Neutrophil (primary cell): ENCODE measurements around the gene IPPK.
"Not testable (repeated sequence)": the region's sequence is repeated elsewhere in the genome, so short reads cannot be mapped to it uniquely, and the experiment has no call there.

Source experiments
- H3K27ac ChIP-seq: fragments of 200-600 bp; sonication (generic); 2 replicates; pipeline ENCODE4 v1.5.1; 2016; ENCODE audit warnings: mild to moderate bottlenecking, moderate library complexity
- H3K27me3 ChIP-seq: fragments of 200-600 bp; sonication (generic); 2 replicates; pipeline ENCODE4 v1.6.0; 2016; ENCODE audit warnings: mild to moderate bottlenecking
- H3K36me3 ChIP-seq: fragments of 200-600 bp; sonication (generic); 2 replicates; pipeline ENCODE4 v1.5.1; 2017
- H3K4me1 ChIP-seq, 2 experiments: fragments of 200-600 bp in 1 of 2; sonication (generic) in 1 of 2; 1 replicate in 1 of 2; 2 replicates in 1 of 2; pipeline versions ENCODE4 v1.5.1 to v1.6.1; 2013 to 2016; ENCODE audit warnings: low read depth in 1 of 2, low read length in 1 of 2, mild to moderate bottlenecking in 1 of 2, moderate library complexity in 1 of 2; ENCODE audit not compliant: control insufficient read depth in 1 of 2, insufficient read depth in 1 of 2
- H3K4me3 ChIP-seq, 2 experiments: fragments of 200-600 bp in 1 of 2; sonication (generic) in 1 of 2; 1 replicate in 1 of 2; 2 replicates in 1 of 2; pipeline ENCODE4 v1.5.1; 2013 to 2016; ENCODE audit warnings: low read depth in 1 of 2, low read length in 1 of 2, mild to moderate bottlenecking in 1 of 2, moderate library complexity in 1 of 2
- H3K9me3 ChIP-seq: fragments of 200-600 bp; sonication (generic); 2 replicates; pipeline ENCODE4 v1.5.1; 2016
- CTCF ChIP-seq: fragments of 200-600 bp; sonication (generic); IDR thresholded peaks from 2 replicates; pipeline ENCODE4 v1.5.1; 2016; ENCODE audit warnings: antibody characterized with exemption

Gene IPPK

DNA sequence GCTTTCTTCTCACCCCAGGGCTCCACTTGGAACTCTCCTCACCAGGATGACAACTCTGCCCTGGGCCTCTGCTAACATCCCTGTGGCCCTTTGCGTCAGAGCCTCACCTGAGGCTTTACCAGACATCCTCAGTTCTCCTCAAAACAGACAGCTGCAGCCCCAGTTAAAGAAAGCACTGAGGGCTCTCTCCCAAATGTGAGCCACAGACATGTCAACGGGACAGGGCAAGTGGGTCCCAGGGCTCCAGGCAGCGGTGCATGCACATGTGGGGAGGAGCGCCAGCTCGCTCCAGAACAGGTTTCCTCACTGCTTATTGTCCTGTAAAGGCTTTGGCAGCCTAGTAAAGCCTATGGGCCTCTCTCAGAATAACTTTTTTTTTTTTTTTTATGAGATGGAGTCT is 37.3 kb downstream of the IPPK start:
- peaks cover 65% of the 10 kb centered on the region for H3K36me3 ChIP-seq
- no peak overlapping the region for H3K27ac ChIP-seq
- H3K9me3 ChIP-seq, result no peaks in the 10 kb centered on the region
- no peak overlapping the region for H3K4me3 ChIP-seq
- no peaks in the 10 kb centered on the region for H3K27me3 ChIP-seq
- no peaks in the 10 kb centered on the region for H3K4me1 ChIP-seq
- no peak for TF ChIP-seq CTCF

DNA sequence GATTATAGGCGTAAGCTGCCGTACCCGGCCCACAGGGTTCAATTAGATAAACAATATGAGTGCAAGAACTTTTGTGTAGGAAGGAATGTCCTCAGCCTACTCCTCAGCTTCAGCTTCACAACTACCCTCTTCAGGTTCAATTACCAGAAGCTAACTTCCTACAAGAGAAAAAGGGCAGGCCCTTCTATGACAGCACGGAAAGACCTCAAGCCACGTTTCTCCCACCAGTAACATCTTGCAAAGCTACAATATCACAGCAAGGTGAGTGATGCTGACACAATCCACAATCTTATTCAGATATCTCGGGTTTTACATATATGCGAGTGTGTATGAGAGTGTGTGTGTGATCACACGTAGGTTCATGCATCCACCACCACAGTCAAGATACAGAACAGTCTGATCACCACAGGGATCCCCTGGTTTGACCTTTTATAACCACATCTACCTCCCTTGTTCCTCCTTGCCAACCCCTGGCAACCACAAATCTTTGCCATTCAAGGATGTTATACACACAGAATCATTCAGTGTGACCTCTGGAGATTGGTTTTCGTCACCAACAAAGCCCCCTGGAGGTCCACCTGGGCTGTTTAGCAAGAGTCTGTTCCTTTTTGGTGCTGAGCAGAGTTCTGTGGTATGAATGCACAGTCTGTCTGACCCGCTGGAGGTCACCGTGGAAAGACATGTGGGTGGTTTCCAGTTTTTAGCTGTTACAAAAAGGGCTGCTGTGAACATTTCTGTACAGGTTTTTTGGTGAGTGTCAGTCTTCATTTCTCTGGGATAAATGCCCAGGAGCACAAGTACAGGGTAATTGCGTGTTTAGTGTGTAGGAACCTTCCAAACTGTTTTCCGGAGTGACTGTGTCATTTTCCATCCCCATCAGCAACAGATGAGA is 38.2 kb downstream of the IPPK start:
- Histone ChIP-seq H3K27me3 (no peaks in the 10 kb centered on the region), H3K4me3 (no peak overlapping the region), H3K27ac (no peak overlapping the region), H3K4me1 (no peaks in the 10 kb centered on the region), H3K36me3 (peaks cover 56% of the 10 kb centered on the region), H3K9me3 (no peaks in the 10 kb centered on the region)
- no peak for TF ChIP-seq CTCF

DNA sequence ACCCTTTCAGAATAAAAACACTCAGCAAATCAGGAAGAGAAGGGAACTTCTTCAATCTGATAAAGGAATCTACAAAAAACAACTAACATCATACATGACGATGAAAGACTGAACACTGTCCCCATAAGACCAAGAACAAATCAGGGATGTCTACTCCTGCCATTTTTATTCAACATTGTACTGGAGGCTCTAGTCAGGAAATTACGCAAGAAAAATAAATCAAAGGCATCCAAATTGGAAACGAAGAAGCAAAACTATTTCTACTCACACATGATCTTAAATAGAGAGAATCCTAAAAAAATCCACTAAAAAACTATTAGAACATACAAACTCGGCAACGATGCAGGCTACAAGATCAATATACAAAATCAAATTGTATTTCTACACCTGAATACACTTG is 42.3 kb downstream of the IPPK start:
- no peak overlapping the region for H3K27ac ChIP-seq
- H3K4me1 ChIP-seq, result no peaks in the 10 kb centered on the region
- H3K9me3 ChIP-seq, result no peaks in the 10 kb centered on the region
- H3K27me3 ChIP-seq, result no peaks in the 10 kb centered on the region
- H3K4me3 ChIP-seq, result no peak overlapping the region
- H3K36me3 ChIP-seq, result peaks cover 37% of the 10 kb centered on the region
- no peak for TF ChIP-seq CTCF

DNA sequence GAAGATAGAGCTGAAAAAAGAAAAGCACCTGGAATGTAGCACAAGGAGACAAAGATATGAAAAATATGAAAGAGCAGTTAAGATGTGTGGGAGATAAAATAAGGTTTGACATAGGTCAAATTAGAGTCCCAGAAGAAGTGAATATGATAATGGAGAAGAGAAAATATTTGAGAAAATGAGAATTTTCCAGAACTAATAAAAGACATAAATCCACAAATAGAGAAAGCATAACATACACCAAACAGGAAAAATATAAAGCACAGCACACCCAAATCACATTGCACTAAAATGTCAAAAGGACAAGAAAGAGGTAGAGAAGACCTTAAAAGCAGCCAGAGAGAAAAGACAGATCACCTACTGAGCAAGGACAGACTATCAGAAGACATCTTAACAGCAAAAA is 43.4 kb downstream of the IPPK start:
- Histone ChIP-seq H3K27ac (no peak overlapping the region), H3K9me3 (no peaks in the 10 kb centered on the region), H3K27me3 (no peaks in the 10 kb centered on the region), H3K4me1 (no peaks in the 10 kb centered on the region), H3K36me3 (peaks cover 25% of the 10 kb centered on the region), H3K4me3 (no peak overlapping the region)
- no peak for TF ChIP-seq CTCF

DNA sequence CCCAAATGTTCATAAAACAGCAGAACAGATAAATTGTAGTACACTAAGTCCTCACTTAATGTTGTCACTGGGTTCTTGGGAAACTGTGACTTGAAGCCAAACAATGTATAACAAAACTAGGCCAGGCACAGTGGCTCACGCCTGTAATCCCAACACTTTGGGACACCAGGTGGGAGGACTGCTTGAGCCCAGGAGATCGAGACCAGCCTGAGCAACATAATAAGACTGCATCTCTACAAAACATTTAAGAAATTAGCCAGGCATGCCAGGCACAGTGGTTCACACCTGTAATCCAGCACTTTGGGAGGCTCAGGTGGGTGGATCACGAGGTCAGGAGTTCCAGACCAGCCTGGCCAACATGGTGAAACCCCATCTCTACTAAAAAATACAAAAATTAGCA is 46.0 kb downstream of the IPPK start:
- H3K4me3 ChIP-seq, H3K27me3 ChIP-seq, H3K4me1 ChIP-seq, H3K27ac ChIP-seq, H3K9me3 ChIP-seq: not testable (repeated sequence)
- H3K36me3 ChIP-seq, result peaks cover 40% of the 10 kb centered on the region

DNA sequence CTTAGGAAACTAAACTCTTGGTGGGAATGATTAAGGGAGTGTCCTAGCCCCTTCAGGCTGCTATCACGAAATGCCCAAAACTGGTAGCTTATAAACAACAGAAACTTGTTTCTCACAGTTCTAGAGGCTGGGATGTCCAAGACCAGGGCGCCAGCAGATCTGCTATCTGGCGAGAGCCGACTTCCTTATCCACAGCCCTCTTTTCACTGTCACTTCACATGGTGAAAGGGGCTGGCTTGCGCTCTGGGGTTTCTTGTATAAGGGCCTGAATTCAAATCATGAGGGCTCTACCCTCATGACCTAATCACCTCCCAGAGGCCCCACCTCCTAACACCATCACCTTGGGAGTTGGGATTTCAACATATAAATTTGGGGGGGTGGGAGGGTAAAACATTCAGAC is 49.1 kb downstream of the IPPK start:
- Histone ChIP-seq H3K9me3 (no peaks in the 10 kb centered on the region), H3K36me3 (peaks cover 71% of the 10 kb centered on the region), H3K4me3 (no peak overlapping the region), H3K27ac (no peak overlapping the region), H3K4me1 (no peaks in the 10 kb centered on the region), H3K27me3 (no peaks in the 10 kb centered on the region)
- no peak for TF ChIP-seq CTCF
